ENCODE measurements around the gene RIT2.

The RIT2 gene

DNA sequence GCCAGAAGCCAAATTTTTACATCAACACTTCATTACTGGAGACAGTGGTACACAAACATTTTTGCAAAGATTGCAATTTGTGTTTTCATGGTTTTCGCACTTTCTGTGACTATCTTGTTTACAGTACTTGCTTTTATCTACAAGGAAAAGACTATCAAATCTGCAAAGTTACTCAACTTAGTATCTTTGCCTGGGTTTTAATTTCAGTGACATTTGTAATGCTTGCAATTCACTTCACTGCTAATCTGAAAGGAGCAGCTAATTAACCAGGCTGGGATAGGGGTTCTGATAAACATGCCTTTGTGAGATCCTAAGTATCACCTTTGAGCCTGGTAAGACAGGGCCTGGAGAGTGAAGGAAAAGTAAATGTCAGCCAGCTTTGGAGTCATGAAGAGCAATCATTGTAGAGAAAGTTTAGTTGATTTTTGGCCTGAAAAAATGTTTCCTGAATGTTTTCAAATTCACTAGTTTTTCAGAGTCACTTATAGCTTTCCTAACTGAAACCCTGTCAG lies 194.2 kb downstream of the RIT2 start:
- DNase-seq, result no peak

DNA sequence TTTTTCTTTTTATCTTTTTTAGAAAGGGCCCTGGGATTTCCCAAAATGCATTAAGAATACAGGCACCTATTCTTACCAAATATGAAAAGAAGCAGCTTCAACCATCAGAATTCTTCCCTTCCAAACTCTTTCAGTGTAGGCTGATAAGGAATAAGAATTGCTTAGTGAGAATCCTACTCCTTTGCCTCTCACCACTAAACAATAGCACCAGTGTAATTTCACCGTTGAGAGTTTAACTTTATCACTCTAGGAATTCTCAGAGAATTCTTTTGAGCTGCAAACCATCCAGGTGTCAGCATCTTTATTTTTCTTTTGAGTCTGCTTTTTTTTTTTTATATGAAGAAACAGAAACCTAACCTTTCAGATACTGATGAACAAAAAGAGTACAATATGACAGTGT lies 194.9 kb downstream of the RIT2 start:
- DNase-seq, result no peak

DNA sequence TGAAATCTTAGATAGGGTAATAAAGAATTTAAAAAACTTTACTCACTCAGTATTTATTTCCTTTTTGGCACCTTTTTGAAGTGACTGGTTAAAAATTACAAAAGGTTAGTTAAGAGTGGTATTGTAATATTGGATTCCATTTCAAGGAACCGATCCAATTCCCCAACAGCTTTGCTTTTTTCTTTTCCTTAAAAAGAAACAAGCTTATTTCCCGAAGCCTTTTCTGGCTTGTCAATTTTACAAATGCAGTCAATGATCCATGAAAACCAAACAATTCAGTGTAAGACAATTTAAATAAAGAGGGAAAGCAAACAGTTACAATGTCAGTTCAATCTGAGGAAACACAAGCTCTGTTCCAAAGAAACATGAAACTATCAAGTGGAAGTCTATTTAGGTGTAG lies 200.2 kb downstream of the RIT2 start:
- no peak for DNase-seq

DNA sequence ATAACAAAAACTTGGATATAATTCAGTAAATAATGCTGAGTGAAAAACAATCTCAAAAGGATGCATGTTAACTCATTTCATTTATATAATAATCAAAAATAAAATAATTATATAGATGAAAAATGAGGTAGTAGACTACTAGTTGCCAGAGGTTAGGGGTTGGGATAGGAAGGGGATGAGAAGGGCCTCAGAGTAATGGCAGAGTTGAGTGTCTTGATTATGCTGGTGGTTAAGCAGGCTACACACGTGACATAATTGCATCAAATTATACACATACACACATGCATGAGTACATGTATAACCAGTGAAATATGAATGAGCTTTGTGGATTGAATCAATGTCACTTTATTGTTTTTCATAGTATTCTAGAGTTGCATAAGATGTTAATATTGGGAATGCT lies 201.0 kb downstream of the RIT2 start:
- no peak for DNase-seq

DNA sequence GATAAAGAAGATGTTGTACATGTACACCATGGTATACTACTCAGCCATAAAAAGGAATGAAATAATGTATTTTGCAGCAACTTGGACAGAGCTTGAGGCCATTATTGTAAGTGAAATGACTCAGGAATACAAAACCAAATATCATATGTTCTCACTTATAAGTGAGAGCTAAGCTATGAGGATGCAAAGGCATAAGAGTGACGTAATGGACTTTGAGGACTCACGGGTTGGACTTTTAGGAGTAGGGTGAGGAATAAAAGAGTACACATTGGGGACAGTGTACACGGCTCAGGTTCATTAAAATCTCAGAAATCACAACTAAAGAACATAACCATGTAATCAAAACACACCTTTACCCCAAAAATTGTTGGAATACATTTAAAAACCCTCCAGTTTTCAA lies 206.4 kb downstream of the RIT2 start:
- no peak for DNase-seq

DNA sequence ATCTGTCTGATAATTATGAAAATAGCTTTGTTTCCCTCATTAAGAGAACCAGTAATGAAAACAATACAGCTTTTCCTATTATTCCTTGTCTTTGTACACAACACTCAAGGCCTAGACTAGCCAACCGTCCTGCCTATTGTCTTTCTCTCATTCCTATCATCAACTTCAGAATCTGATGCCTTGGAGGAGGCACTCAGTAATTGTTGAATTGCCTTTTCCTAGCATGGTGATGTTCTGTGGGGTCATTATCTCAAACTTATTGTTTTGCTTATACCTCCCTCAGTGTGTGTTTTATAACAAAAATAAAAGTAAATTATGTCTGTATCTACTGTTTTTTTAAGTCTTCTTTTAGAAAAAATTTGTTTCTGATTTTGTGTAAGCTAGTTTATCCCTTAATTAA lies 208.7 kb downstream of the RIT2 start:
- DNase-seq, result no peak

DNA sequence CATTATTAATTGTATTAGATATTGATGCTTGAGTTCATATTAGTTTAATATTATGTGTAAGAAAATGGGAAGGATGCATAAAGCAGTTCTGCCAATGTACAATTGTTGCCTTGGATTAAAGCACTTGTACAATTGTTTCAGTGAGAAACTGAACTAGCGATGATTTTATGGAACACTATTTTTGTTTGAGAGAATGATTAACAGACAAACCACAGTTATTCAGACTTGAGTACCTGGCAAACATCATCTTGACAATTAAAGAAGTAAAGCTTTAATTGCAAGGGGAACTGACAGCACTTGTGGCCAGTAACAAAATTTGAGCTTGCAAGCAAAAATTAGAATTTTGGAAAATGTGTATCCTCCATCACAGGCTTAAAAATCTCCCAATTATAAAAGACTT lies 214.3 kb downstream of the RIT2 start:
- DNase-seq, result no peak

DNA sequence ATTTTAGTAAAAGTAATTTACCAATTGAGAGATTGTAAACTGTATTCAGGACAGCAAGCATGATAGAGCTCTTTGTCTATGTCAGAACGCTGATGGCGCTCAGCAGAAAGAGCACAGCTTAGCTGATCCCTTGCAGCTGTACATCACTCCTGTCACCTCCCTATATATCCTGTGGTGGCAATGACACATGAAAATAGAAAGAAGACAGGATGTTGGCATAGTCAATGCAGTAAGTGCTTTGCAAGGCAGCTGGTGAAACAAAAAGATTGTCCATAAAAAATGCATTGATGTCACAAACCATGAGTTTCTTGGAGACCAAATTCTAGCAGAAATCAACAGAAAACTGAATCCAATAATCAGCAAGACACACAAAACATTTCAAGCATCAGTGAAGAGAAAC lies 221.5 kb downstream of the RIT2 start:
- no peak for DNase-seq

DNA sequence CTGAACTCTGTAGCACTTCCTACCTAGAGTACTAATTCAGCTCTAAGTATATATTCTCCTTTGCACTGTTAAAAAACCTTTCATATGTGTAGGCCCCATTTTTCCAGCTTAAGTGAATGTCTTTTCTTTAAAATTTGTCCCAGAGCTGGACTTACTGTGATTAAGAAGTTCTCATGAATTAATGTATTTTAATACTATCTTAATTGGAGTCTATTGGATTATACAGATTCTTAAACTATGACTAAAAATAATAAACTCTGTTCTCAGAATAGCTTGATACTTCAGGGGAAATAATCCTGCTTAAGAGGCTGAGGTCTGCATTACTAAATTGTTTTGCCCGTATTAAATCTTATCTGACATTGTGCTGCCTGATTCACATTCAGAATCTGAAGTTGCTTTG lies 223.3 kb downstream of the RIT2 start:
- no peak for DNase-seq

DNA sequence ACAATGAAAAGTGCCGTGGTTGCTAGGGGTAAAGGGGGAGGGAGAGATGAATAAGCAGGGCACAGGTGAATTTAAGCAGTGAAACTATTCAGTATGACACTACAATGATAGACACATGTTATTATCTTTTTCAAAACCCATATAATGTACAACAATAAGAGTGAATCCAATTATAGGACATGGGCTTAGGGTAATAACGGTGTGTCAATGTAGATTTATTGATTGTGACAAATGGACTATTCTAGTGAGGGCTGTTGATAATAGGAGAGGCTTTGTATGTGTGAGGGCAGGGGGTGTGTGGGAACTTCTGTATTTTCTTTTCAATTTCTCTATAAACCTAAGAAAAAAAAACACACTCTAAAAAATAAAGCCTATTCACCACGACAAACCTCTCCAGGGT lies 223.8 kb downstream of the RIT2 start:
- DNase-seq, result no peak

DNA sequence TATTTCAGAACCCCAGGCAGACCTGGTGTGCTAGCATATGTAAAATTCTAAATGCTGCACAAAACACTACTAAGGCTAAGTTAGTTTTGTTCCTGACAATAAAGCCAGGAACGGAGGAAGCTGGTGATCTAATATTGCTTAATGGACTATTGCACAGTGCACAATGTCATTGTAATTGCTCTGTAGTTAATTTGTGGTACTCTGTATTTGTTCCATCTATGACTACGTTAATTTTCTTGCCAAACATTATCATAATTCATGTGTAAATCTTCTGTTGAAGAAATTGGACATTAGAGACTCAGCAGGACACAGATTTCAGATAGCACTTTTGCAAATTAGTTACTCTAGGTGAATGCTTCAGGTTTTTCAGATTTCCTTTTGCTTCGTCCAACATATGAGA lies 232.3 kb downstream of the RIT2 start:
- no peak for DNase-seq

DNA sequence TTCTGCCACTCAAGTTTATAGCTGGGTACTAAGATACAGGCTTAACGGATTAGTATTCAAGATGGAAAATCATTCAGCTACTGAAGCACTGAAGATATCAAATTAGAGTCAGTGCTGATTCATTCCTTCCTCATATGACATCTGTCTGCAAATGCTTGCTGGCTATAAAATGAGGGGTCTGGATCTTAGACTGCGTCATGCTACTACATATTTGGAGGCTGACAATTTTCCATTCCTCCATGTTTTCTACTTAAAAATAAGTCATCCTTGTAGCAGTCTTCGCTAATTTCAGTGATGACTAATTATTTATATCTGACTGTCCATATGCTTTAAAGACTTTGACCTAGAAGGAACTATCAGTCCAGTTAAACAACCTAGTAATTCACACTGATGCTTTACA lies 233.4 kb downstream of the RIT2 start:
- DNase-seq, result no peak

DNA sequence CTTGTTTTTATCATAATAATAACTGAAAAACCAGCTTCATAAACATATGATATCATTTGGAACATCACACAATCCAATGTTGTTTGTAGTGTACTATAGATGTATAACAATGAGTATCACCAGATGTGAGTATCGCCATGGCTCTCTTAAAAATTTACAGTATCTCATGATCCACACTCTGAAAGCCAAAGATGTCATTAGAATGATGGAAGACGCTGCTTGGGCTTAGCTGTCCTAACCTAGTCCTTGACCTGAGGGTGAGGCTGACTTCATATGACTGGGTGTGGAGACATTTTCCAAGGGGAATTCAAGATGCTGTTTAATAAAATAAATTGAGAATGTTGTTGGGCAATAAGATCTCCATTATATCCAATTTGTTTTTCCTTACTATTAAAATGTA lies 242.6 kb downstream of the RIT2 start:
- no peak for DNase-seq

DNA sequence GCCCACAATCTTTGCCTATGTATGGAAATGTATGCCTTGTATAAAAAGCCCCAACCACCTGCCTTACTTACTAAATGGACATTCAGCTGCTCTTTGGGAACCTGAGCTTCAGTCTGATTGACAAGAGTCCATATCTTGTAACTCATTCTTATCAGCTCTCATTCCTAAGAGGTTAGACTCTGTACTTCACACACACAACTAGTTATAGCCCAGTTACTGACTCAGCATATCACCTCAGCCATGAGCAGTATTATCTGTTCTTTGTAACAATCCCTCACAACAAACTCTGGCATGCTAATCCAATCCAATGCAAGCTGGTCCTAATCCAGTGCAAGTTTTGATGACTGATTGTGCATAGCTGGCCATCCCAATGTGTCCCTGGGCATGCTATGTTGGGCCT lies 250.6 kb downstream of the RIT2 start:
- DNase-seq, result no peak

DNA sequence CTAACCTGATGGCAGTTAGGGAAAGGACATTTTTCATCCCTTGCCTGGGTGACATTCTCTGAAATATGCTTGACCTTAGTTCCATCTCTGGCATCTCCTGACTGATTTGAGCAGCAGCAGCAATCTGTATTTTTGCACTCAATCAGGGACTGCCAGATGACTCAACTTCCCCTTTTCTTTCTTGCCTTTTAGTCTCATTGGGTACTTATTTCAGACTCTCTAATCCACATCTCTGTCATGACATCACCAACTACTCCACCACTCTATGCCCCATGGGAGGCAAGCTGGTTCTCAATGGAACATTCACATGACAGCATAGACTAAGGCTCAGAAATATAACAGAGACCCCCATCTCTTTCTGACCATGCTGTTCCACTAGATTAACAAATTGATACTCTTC lies 254.2 kb downstream of the RIT2 start:
- no peak for DNase-seq

DNA sequence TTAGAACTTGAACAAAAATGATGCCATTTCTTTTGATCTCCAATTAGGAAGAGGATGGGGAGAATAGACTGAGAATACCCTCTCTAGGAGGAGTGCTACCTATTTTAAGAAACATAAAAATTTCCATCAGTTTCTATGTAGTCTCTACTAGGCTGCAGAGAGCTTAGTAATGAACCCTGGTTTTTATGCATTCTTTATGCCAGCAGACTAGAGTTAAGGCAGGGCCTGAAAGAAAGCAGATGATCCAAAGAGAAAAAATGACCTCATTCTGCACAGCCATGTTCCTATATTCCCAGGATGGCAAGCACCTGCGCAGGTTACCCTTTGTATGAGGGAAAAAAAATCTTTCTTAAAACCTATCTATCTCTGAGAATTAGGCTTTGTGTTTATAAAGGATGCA lies 254.9 kb downstream of the RIT2 start:
- no peak for DNase-seq

DNA sequence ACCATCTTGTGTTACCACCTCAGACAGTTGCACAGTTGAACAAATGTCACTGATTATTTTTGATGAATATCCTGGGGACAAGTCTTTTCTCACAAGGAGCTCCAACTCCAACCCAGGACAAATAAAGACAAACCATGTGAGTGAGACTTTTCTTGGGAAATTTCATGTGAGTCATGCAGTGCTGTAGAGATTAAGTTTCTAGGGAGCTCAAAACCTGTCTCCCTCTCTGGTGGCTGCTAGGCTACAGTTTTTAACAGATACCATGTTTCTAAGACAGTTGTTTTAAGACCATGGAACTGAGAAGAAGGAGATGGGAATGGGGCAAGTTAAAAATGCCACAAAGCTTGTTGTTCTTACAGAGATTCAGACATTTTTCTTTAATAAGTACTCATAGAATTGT lies 255.5 kb downstream of the RIT2 start:
- DNase-seq, result no peak

DNA sequence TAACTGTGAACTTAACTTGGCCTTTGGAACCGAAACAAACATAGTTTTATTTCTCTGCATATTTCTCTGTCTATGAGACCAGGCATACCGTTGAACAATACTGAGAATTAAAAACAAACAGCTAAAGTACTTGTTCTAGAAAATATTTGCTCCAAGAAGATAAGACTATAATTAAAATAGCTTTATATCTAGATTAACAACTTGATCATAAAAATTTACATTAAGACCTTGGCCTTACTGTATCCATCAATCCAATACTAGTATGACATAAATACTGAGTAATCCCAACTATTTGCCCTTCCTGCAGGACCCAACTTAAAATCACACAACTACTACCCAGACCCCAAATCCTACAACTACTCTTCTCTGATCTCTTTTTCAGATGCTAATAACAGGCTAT lies 260.9 kb downstream of the RIT2 start:
- DNase-seq, result no peak

DNA sequence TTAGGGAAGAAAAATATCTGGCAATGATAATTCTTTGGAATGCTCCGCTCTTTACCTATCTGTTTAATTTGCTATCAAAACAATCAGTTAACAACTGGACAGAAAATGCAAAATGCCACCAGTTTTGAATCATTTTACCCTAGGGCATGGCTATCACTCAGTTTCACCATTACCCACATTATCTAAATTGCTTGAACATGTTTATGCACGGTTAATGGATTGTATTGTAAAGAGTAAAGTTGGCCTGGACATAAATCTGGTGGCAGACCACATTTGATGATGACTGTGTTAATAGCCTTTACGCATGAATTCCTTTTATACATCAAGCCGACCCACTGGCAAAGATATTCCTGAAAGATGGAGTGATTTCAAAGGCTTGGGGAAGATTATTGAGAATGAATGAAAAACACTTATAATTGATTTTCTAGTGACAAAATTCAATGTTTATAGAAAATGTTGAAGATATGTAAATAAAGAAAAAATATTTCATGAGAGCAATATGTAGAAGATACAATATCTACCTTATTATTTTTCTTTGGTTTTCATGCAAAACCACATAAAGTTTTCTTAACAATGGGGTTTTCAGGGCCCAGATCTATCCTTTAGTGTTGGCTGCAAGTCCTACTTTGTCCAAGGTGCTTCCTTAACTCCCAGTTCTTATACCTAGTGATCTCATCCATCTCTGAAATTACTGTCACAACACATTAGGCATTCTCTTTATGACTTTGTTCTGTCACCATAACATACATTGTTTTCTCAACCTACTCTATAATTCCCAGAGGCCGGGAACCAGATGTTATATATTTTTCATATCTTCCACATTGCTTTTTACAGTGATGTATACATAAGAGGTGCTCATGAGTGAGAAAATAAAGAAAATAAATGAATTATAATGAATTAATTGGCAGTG lies 265.1 kb downstream of the RIT2 start:
- DNase-seq, result no peak

DNA sequence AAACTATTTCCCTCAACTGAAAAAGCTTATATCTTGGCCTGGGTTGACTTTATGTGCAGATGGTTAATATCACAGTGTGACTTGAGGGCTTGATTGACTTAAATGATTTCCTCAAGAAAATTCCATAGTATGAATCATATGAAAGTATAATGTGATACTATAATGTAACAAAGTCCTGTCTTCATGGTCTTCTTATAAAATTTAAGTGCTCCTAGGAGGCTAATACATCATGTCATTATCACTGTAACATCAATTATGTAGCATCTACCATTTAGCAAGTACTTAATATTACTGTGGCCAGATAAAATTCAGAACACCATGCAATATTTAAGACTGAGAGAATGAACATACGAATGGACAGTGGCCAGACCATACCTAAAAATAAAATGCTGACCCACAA lies 276.1 kb downstream of the RIT2 start:
- no peak for DNase-seq

DNA sequence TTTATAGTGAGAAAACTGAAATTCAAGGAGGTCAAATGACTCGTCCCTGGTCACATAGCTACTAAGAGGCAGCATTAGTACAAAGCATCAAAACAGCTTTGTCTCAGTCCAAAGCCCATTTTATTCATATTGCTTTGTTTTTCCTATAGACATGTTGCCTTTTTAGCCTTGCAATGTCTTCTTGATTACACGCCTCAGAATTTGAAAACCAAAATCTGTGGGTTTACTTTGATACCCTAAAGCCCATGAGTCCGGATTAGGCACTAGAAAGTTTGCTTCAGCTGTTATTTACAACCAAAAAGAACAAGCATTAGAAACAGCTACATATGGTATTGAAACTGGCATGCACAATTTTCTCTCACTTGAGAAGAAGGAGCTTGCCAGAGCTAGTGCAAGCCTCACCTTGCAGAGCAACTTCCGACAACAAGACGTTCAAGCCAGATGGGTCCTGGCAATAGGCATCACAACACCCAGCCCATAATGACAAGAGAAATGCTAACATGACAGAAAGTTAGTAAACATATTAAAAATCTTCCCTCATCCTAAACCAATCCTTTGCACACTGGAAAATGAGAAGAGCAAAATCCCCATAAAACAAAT lies 276.8 kb downstream of the RIT2 start:
- DNase-seq, result no peak

DNA sequence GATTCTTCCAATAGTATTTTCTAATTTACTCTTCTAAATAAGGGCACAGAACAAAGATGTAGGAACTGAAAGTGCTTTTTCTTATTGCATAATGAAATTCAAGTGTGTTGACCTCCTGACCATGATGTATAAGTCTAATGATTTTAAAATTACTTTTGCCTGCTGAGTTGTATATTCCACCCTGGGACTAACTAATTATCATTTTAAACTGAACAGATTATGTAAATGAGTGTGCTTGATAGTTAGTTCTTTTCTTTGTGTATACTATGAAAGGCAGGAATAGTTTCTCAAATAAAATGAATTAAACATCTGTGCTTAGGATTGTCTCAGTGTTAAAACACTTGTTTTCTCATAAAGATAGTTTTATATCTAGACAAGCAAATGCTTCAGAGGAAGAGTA lies 284.5 kb downstream of the RIT2 start:
- no peak for DNase-seq

DNA sequence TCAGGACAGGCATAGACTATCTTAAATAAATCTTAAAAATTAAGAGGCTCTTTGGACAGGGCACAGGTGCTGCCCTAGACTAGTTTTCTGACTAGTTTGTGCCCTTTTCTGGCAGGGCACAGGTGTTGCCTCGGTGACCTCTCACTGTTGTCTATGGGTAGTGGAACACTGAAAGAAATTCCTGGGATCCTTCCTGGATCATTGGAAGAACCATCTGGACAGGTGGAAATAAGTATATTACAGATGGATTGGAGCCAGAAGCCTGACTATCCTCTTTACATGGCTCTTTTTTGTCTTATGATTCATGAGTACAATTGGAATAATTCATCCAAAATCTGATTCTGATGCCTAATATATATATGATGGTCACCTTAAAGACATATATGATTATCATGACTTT lies 286.6 kb downstream of the RIT2 start:
- DNase-seq, result no peak

DNA sequence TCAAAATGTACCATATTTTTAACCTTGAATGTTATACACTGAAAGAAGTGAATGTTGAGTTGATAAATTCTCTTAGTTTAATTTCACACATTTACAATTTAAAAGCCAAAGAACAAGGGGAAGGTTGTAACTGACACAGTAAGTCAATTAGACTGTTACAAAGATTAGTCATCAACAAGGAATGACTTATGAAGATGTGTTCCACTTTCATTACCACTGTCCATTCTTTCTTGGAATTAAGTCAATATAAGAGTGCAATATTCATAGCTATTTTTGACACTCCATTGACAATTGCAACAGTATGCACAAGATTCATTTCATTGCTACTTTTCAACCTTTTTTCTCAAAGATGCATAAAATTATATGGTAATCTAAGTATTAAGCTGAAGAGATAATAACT lies 291.3 kb downstream of the RIT2 start:
- no peak for DNase-seq

DNA sequence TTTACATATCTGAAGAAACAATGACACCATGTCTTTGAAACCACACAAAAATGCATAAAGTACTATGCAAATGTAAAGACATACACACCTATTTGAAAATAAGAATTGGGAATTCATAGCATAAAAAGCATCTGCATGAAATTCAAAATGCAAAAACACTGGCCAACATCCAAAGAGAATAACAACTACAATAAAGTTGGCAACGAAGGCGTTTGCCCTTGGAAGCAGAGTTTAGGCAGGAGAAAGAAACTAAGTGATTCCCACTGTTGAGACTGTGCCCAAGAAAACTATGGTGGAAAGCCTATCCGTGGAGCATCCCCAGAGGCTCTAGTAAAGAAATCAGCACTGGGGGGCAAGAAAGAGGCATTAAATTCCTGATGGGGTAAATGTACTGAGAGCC lies 292.8 kb downstream of the RIT2 start:
- DNase-seq, result no peak

All from CD4-positive, alpha-beta T cell treated with Interleukin-10 for 1 hour (primary cell).